CD4-positive, alpha-beta T cell (primary cell): Measurements from ENCODE around the gene FGFRL1. TPM values are rescaled to one million over a fixed set of nuclear protein-coding genes. Genes with fewer than 3 reads are reported as not detected.

Experiments
- ATAC-seq: fragments of 200-7000 bp; cut with Tn5 transposase; one replicate; pipeline ENCODE4 v1.10.0; 2022; ENCODE audit warnings: mild to moderate bottlenecking; ENCODE audit not compliant: poor library complexity
- CTCF ChIA-PET: fragments of 350-600 bp; sonication (Branson Sonifier 250); formaldehyde crosslinking; loops from one replicate; lab custom pipeline; 2021; ENCODE audit warnings: antibody characterized with exemption, inconsistent platforms; lab: Charles Lee
- POLR2A ChIA-PET: fragments of 350-600 bp; sonication (Branson Sonifier 250); formaldehyde crosslinking; loops from one replicate; lab custom pipeline; 2021; ENCODE audit warnings: antibody characterized with exemption, inconsistent platforms; lab: Charles Lee
- DNase-seq, 14 experiments: peaks; one replicate each; pipeline ENCODE4 v3.0.0-alpha.2; 2013 to 2020; ENCODE audit warnings: mixed read lengths in 2 of 14
- H3K27ac ChIP-seq, 2 donors: one replicate each; pipeline versions ENCODE4 v1.5.1 to v1.7.0; 2013; ENCODE audit warnings: low read length in 2 of 2, low read depth in 1 of 2, mild to moderate bottlenecking in 1 of 2
- H3K27me3 ChIP-seq, 2 experiments: 1 replicate in 1 of 2; 2 replicates in 1 of 2; pipeline versions ENCODE4 v1.6.1 to v1.7.0; 2013; ENCODE audit warnings: low read length in 2 of 2, control low read depth in 1 of 2, mild to moderate bottlenecking in 1 of 2, moderate library complexity in 1 of 2; ENCODE audit not compliant: insufficient read depth in 2 of 2, control insufficient read depth in 1 of 2
- H3K36me3 ChIP-seq: one replicate; pipeline ENCODE4 v1.6.1; 2013; ENCODE audit warnings: low read length, control low read depth; ENCODE audit not compliant: insufficient read depth
- H3K4me1 ChIP-seq: one replicate; pipeline ENCODE4 v1.6.1; 2013; ENCODE audit warnings: low read length, control low read depth; ENCODE audit not compliant: insufficient read depth
- H3K4me3 ChIP-seq: one replicate; pipeline ENCODE4 v1.5.1; 2013; ENCODE audit warnings: mild to moderate bottlenecking, low read length, moderate library complexity
- H3K9me3 ChIP-seq, 2 experiments: 1 replicate in 1 of 2; 2 replicates in 1 of 2; pipeline versions ENCODE4 v1.6.1 to v1.7.0; 2013; ENCODE audit warnings: low read length in 2 of 2, mild to moderate bottlenecking in 2 of 2, control low read depth in 1 of 2, moderate library complexity in 1 of 2; ENCODE audit not compliant: control insufficient read depth in 1 of 2, insufficient read depth in 1 of 2
- H3K27ac Mint-ChIP-seq: one replicate; pipeline ENCODE4 v1.8.0; 2020; ENCODE audit warnings: mixed read lengths
- H3K27me3 Mint-ChIP-seq: one replicate; pipeline ENCODE4 v1.8.0; 2021; ENCODE audit warnings: mixed read lengths
- H3K36me3 Mint-ChIP-seq: one replicate; pipeline ENCODE4 v1.8.0; 2021; ENCODE audit warnings: low read depth, mixed read lengths
- H3K4me1 Mint-ChIP-seq: one replicate; pipeline ENCODE4 v1.8.0; 2021; ENCODE audit warnings: low read depth, mixed read lengths
- H3K4me3 Mint-ChIP-seq: one replicate; pipeline ENCODE4 v1.8.0; 2020; ENCODE audit warnings: mild to moderate bottlenecking, mixed read lengths
- H3K9me3 Mint-ChIP-seq: one replicate; pipeline ENCODE4 v1.8.0; 2020; ENCODE audit warnings: mixed read lengths
- intact Hi-C, 2 experiments: fragments of 100-400 bp; cut with DNase I in 1 of 2; cut with micrococcal nuclease in 1 of 2; formaldehyde crosslinking; loops; one replicate each; pipeline versions ENCODE4 v1.15.1 to v1.9.0; 2023 to 2025; cut with DNase I, micrococcal nuclease
- total RNA-seq, 174 experiments: library from RNA in 2 of 174; stranded (reverse) in 2 of 174; gene quantifications; one replicate each; pipeline ENCODE4 v1.2.3 and lab custom pipeline; 2021 to 2026
- TF ChIP-seq, protein P1 (sequence below): fragments of 200-600 bp; IDR thresholded peaks from one replicate; pipeline ENCODE4 v1.8.0; 2022; ENCODE audit warnings: antibody characterized with exemption, mild to moderate bottlenecking

FGFRL1 gene
- total RNA-seq, 2 experiments from 2014 or later = 21.8 to 25.0 TPM

DNA sequence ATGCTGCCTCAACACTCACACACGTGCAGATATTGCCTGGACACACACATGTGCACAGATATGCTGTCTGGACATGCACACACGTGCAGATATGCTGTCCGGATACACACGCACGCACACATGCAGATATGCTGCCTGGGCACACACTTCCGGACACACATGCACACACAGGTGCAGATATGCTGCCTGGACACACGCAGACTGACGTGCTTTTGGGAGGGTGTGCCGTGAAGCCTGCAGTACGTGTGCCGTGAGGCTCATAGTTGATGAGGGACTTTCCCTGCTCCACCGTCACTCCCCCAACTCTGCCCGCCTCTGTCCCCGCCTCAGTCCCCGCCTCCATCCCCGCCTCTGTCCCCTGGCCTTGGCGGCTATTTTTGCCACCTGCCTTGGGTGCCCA lies 14.7 kb downstream of the FGFRL1 start:
- peaks cover 4% of the 10 kb centered on the region for H3K36me3 ChIP-seq
- no peaks in the 10 kb centered on the region for H3K9me3 Mint-ChIP-seq
- intact Hi-C loops = no loop called here
- ChIA-PET CTCF (no interaction called here), POLR2A (no interaction called here)
- H3K27me3 ChIP-seq = peaks cover 0 to 2% of the 10 kb centered on the region in 2 experiments
- H3K27me3 Mint-ChIP-seq = no peaks in the 10 kb centered on the region
- H3K36me3 Mint-ChIP-seq = peaks cover 10% of the 10 kb centered on the region
- ATAC-seq (peak; percentile 79), DNase-seq (peak in 9 of 14 experiments; percentile 7 to 73 (median 31))
- no peak overlapping the region for H3K27ac Mint-ChIP-seq
- TF ChIP-seq, protein P1, sequence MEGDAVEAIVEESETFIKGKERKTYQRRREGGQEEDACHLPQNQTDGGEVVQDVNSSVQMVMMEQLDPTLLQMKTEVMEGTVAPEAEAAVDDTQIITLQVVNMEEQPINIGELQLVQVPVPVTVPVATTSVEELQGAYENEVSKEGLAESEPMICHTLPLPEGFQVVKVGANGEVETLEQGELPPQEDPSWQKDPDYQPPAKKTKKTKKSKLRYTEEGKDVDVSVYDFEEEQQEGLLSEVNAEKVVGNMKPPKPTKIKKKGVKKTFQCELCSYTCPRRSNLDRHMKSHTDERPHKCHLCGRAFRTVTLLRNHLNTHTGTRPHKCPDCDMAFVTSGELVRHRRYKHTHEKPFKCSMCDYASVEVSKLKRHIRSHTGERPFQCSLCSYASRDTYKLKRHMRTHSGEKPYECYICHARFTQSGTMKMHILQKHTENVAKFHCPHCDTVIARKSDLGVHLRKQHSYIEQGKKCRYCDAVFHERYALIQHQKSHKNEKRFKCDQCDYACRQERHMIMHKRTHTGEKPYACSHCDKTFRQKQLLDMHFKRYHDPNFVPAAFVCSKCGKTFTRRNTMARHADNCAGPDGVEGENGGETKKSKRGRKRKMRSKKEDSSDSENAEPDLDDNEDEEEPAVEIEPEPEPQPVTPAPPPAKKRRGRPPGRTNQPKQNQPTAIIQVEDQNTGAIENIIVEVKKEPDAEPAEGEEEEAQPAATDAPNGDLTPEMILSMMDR = no peak
- H3K4me3 ChIP-seq = no peak overlapping the region
- no peak overlapping the region for H3K4me3 Mint-ChIP-seq
- peaks cover 12% of the 10 kb centered on the region for H3K4me1 Mint-ChIP-seq
- H3K27ac ChIP-seq = no peak overlapping the region
- peaks cover 8% of the 10 kb centered on the region for H3K4me1 ChIP-seq
- H3K9me3 ChIP-seq = peaks cover 0 to 8% of the 10 kb centered on the region in 2 experiments

DNA sequence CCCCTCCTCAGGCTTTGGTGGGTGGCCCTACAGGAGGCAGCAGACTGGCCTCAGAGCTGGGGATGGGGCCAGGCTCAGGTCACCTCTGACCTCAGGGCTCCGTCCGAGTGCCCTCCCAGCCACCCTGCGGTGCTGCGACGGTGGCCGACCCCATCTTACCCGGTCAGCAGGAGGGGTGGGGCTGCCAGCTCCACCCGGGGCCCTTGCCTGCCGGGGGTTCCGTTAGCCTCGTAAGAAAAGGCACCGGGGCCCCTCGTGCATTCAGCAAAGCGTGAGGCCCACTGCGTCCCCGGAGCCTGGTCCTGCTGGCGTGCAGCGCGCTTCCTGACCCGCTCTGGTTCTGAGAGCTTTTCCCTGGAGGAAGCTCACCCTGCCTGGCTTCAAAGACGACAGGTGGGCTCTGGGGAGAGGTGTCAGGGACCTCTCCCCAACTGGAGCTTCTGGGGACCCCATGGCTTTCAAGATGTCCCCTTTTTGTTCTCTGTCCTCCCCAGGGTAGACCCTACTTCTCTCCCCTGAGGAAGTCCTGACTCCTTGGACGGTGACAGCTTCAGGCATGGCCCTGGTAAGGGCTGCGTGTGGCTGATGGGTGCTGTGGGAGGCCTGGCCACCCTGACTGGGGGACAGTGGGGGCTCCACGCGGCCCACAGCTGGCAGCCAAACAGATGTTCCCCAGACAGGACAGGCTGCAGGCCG lies 15.9 kb downstream of the FGFRL1 start:
- Histone ChIP-seq H3K4me1 (peaks cover 8% of the 10 kb centered on the region), H3K27me3 (peaks cover 2% of the 10 kb centered on the region in 2 experiments), H3K9me3 (peaks cover 0 to 9% of the 10 kb centered on the region in 2 experiments), H3K27ac (no peak overlapping the region), H3K36me3 (peaks cover 4% of the 10 kb centered on the region), H3K4me3 (no peak overlapping the region)
- TF ChIP-seq, protein P1 = no peak
- Mint-ChIP-seq H3K27me3 (no peaks in the 10 kb centered on the region), H3K27ac (no peak overlapping the region), H3K4me1 (peaks cover 12% of the 10 kb centered on the region), H3K4me3 (no peak overlapping the region), H3K9me3 (no peaks in the 10 kb centered on the region), H3K36me3 (peaks cover 10% of the 10 kb centered on the region)
- DNase-seq (no peak), ATAC-seq (no peak)
- intact Hi-C loops = no loop called here
- CTCF ChIA-PET = no interaction called here
- POLR2A ChIA-PET = no interaction called here

DNA sequence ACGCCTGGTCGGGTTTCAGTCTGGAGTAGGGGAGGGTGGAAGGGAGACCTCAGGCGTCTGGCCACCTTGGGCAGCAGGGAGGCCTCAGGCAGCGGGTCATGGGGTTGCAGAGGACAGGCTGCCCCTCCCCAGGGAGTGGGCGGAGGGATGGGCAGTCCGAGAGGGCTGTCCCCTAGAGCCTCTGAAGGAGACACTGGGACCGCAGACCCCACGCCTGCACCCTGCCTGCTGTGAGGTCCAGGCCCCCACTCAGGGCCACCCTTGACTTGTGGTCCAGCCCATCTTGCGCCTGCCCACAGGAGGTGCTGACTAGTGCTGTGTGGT lies 16.5 kb downstream of the FGFRL1 start:
- peaks cover 2% of the 10 kb centered on the region in 2 experiments for H3K27me3 ChIP-seq
- peaks cover 12% of the 10 kb centered on the region for H3K4me1 Mint-ChIP-seq
- CTCF ChIA-PET = no interaction called here
- H3K36me3 ChIP-seq = peaks cover 4% of the 10 kb centered on the region
- ATAC-seq = no peak
- TF ChIP-seq, protein P1 = no peak
- no peak overlapping the region for H3K4me3 Mint-ChIP-seq
- H3K4me1 ChIP-seq = peaks cover 8% of the 10 kb centered on the region
- no peak overlapping the region for H3K27ac Mint-ChIP-seq
- no peaks in the 10 kb centered on the region for H3K9me3 Mint-ChIP-seq
- H3K36me3 Mint-ChIP-seq = peaks cover 10% of the 10 kb centered on the region
- H3K9me3 ChIP-seq = peaks cover 0 to 14% of the 10 kb centered on the region in 2 experiments
- H3K27me3 Mint-ChIP-seq = no peaks in the 10 kb centered on the region
- no peak for DNase-seq
- POLR2A ChIA-PET = no interaction called here
- H3K27ac ChIP-seq = no peak overlapping the region
- H3K4me3 ChIP-seq = no peak overlapping the region
- intact Hi-C loops = no loop called here
